Ectodermal cell (in vitro differentiated cells): ENCODE data around the gene TMEM89.

ENCODE experiments used
- H3K27ac ChIP-seq: 2 replicates; pipeline ENCODE4 v1.7.0; 2013; ENCODE audit warnings: mild to moderate bottlenecking, low read depth, low read length; ENCODE audit not compliant: insufficient read depth, poor library complexity, severe bottlenecking
- H3K27me3 ChIP-seq: 2 replicates; pipeline ENCODE4 v1.7.0; 2013; ENCODE audit warnings: mild to moderate bottlenecking, low read length; ENCODE audit not compliant: insufficient read depth, control insufficient read depth, poor library complexity, severe bottlenecking
- H3K36me3 ChIP-seq: one replicate; pipeline ENCODE4 v1.7.0; 2013; ENCODE audit warnings: low read length; ENCODE audit not compliant: control insufficient read depth, insufficient read depth
- H3K4me1 ChIP-seq: one replicate; pipeline ENCODE4 v1.7.0; 2013; ENCODE audit warnings: low read length; ENCODE audit not compliant: control insufficient read depth, insufficient read depth
- H3K4me3 ChIP-seq: 2 replicates; pipeline ENCODE4 v1.7.0; 2013; ENCODE audit warnings: low read depth, low read length, control low read depth; ENCODE audit not compliant: insufficient read depth
- H3K9me3 ChIP-seq: 2 replicates; pipeline ENCODE4 v1.7.0; 2013; ENCODE audit warnings: mild to moderate bottlenecking, low read length, moderate library complexity; ENCODE audit not compliant: control insufficient read depth
- WGBS, 2 experiments: methylation state at CpG; one replicate each; pipeline ENCODE4 v1.1.7; 2013; ENCODE audit warnings: missing lambda C conversion rate in 2 of 2; 5-methylcytosine and 5-hydroxymethylcytosine counted together

The TMEM89 gene

GRCh38 chr3:48591886-48592518, 29.6 kb downstream of the TMEM89 start:
- Histone ChIP-seq H3K4me3 (no peak overlapping the region), H3K4me1 (peaks cover 20% of the 10 kb centered on the region), H3K27me3 (peaks cover 18% of the 10 kb centered on the region), H3K9me3 (no peaks in the 10 kb centered on the region), H3K27ac (no peak overlapping the region), H3K36me3 (no peaks in the 10 kb centered on the region)
- WGBS, 2 experiments = 95% methylated on average over 22 of the region's 22 CpGs

- H3K4me1 ChIP-seq = peaks cover 20% of the 10 kb centered on the region
- H3K27me3 ChIP-seq = peaks cover 18% of the 10 kb centered on the region
- 93 to 96% methylated on average over 14 of the region's 14 CpGs for WGBS, 2 experiments
- no peak overlapping the region for H3K4me3 ChIP-seq
- H3K36me3 ChIP-seq = no peaks in the 10 kb centered on the region
- no peak overlapping the region for H3K27ac ChIP-seq
- H3K9me3 ChIP-seq = no peaks in the 10 kb centered on the region
Measured at GRCh38 chr3:48591436-48591835, 30.1 kb downstream of the TMEM89 start.

- Histone ChIP-seq H3K9me3 (no peaks in the 10 kb centered on the region), H3K36me3 (no peaks in the 10 kb centered on the region), H3K4me3 (no peak overlapping the region), H3K4me1 (no peaks in the 10 kb centered on the region), H3K27ac (no peak overlapping the region), H3K27me3 (no peaks in the 10 kb centered on the region)
- 90 to 91% methylated on average over 15 of the region's 15 CpGs for whole genome bisulfite sequencing, 2 experiments
Measured at GRCh38 chr3:48588230-48588629, 33.3 kb downstream of the TMEM89 start.

- Histone ChIP-seq H3K9me3 (no peaks in the 10 kb centered on the region), H3K36me3 (no peaks in the 10 kb centered on the region), H3K27me3 (no peaks in the 10 kb centered on the region), H3K4me1 (no peaks in the 10 kb centered on the region), H3K27ac (no peak overlapping the region), H3K4me3 (no peak overlapping the region)
- WGBS, 2 experiments = 94% methylated on average over 11 of the region's 11 CpGs
Measured at GRCh38 chr3:48587686-48588085, 33.9 kb downstream of the TMEM89 start.

- Histone ChIP-seq H3K27ac (no peak overlapping the region), H3K4me1 (no peaks in the 10 kb centered on the region), H3K27me3 (no peaks in the 10 kb centered on the region), H3K9me3 (no peaks in the 10 kb centered on the region), H3K4me3 (no peak overlapping the region), H3K36me3 (no peaks in the 10 kb centered on the region)
- WGBS, 2 experiments = 93 to 94% methylated on average over 8 of the region's 8 CpGs
Measured at GRCh38 chr3:48585411-48585810, 36.2 kb downstream of the TMEM89 start.

- no peak overlapping the region for H3K4me3 ChIP-seq
- no peak overlapping the region for H3K27ac ChIP-seq
- no peaks in the 10 kb centered on the region for H3K36me3 ChIP-seq
- H3K27me3 ChIP-seq = no peaks in the 10 kb centered on the region
- no peaks in the 10 kb centered on the region for H3K4me1 ChIP-seq
- no peaks in the 10 kb centered on the region for H3K9me3 ChIP-seq
- WGBS, 2 experiments = 93 to 94% methylated on average over 9 of the region's 9 CpGs
Measured at GRCh38 chr3:48584836-48585235, 36.7 kb downstream of the TMEM89 start.

- H3K27me3 ChIP-seq = no peaks in the 10 kb centered on the region
- H3K4me1 ChIP-seq = no peaks in the 10 kb centered on the region
- WGBS, 2 experiments = 91 to 93% methylated on average over 14 of the region's 14 CpGs
- no peak overlapping the region for H3K4me3 ChIP-seq
- no peaks in the 10 kb centered on the region for H3K9me3 ChIP-seq
- H3K27ac ChIP-seq = no peak overlapping the region
- no peaks in the 10 kb centered on the region for H3K36me3 ChIP-seq
Measured at GRCh38 chr3:48581621-48582481, 39.7 kb downstream of the TMEM89 start.

GRCh38 chr3:48576647-48577046, 44.9 kb downstream of the TMEM89 start:
- no peaks in the 10 kb centered on the region for H3K36me3 ChIP-seq
- WGBS, 2 experiments = 91 to 94% methylated on average over 4 of the region's 4 CpGs

GRCh38 chr3:48575366-48575765, 46.2 kb downstream of the TMEM89 start:
- Histone ChIP-seq H3K4me1 (no peaks in the 10 kb centered on the region), H3K27me3 (no peaks in the 10 kb centered on the region), H3K36me3 (no peaks in the 10 kb centered on the region), H3K27ac (no peak overlapping the region), H3K4me3 (no peak overlapping the region), H3K9me3 (no peaks in the 10 kb centered on the region)
- WGBS, 2 experiments = 94 to 97% methylated on average over 17 of the region's 17 CpGs

More at GRCh38 chr3:48576647-48577046, 44.9 kb downstream of the TMEM89 start:
- H3K27me3 ChIP-seq = no peaks in the 10 kb centered on the region
- no peak overlapping the region for H3K4me3 ChIP-seq
- H3K4me1 ChIP-seq = no peaks in the 10 kb centered on the region
- no peaks in the 10 kb centered on the region for H3K9me3 ChIP-seq
- no peak overlapping the region for H3K27ac ChIP-seq

- 91 to 97% methylated on average over 10 of the region's 10 CpGs for WGBS, 2 experiments
- Histone ChIP-seq H3K4me3 (no peak overlapping the region), H3K27ac (no peak overlapping the region), H3K27me3 (no peaks in the 10 kb centered on the region), H3K9me3 (no peaks in the 10 kb centered on the region), H3K36me3 (no peaks in the 10 kb centered on the region), H3K4me1 (no peaks in the 10 kb centered on the region)
Measured at GRCh38 chr3:48573973-48574585, 47.5 kb downstream of the TMEM89 start.
